HCT116 (cell line): ENCODE data around the gene ATG5. TPM values are rescaled to one million over a fixed set of nuclear protein-coding genes. Genes with fewer than 3 reads are reported as not detected.

Source experiments
- ATAC-seq: fragments of 200-7000 bp; cut with Tn5 transposase; 2 replicates; pipeline ENCODE4 v1.9.1; 2020; ENCODE audit warnings: mild to moderate bottlenecking, moderate library complexity
- BruUV-seq: library from RNA; stranded (reverse); fragments of 400-500 nt; replicated peaks from 2 replicates; lab custom pipeline; 2021; lab: Mats Ljungman, UMichigan
- CTCF ChIA-PET: fragments of 300-600 bp; sonication (Branson Sonifier 250); formaldehyde crosslinking; loops from one replicate; lab custom pipeline; 2021; ENCODE audit warnings: antibody characterized with exemption; lab: Charles Lee
- POLR2A ChIA-PET: fragments of 300-600, 350-600 bp; sonication (Branson Sonifier 250); formaldehyde crosslinking; loops from one replicate; lab custom pipeline; 2021; ENCODE audit warnings: antibody characterized with exemption; lab: Charles Lee
- RAD21 ChIA-PET, 2 experiments: fragments of 300-600 bp; sonication (Branson Sonifier 250); formaldehyde crosslinking; loops; one replicate each; lab custom pipeline; 2023; ENCODE audit warnings: low total read pairs in 2 of 2; ENCODE audit not compliant: uncharacterized antibody in 2 of 2, unreplicated experiment in 2 of 2, low non-redundant PET in 1 of 2; lab: Charles Lee
- DNase-seq: peaks from one replicate; pipeline ENCODE4 v3.0.0-alpha.2; 2010; ENCODE audit warnings: low read depth, low spot score
- H2AFZ ChIP-seq: fragments of 200-600 bp; shearing (Covaris generic), sonication (generic); 2 replicates; pipeline ENCODE4 v1.6.1; 2017; ENCODE audit warnings: low read depth, mixed run types, mixed read lengths, antibody characterized with exemption, low read length; ENCODE audit not compliant: poor library complexity, severe bottlenecking
- H3K27ac ChIP-seq: 2 replicates; pipeline ENCODE4 v1.5.1; 2012; ENCODE audit warnings: low read depth, low read length
- H3K27me3 ChIP-seq: fragments of 200-600 bp; sonication (generic); 2 replicates; pipeline ENCODE4 v1.6.1; 2016; ENCODE audit warnings: mixed run types, low read length, mixed read lengths; ENCODE audit not compliant: insufficient read depth
- H3K36me3 ChIP-seq, 2 experiments: fragments of 200-500 bp in 1 of 2; fragments of 200-600 bp in 1 of 2; sonication (Bioruptor generic) in 1 of 2; sonication (generic) in 1 of 2; 2 replicates each; pipeline versions ENCODE4 v1.5.1 to v1.6.1; 2014 to 2016; ENCODE audit warnings: low read length in 2 of 2, inconsistent platforms in 1 of 2, mixed read lengths in 1 of 2, mixed run types in 1 of 2; ENCODE audit not compliant: insufficient read depth in 2 of 2, control insufficient read depth in 1 of 2
- H3K4me1 ChIP-seq, 2 experiments: fragments of 200-600 bp in 1 of 2; sonication (generic) in 1 of 2; 2 replicates each; pipeline versions ENCODE4 v1.5.1 to v1.6.1; 2012 to 2017; ENCODE audit warnings: low read length in 2 of 2, inconsistent platforms in 1 of 2, mild to moderate bottlenecking in 1 of 2, mixed read lengths in 1 of 2, mixed run types in 1 of 2, moderate library complexity in 1 of 2; ENCODE audit not compliant: insufficient read depth in 2 of 2, control insufficient read depth in 1 of 2
- H3K4me2 ChIP-seq: fragments of 200-600 bp; sonication (generic); 2 replicates; pipeline ENCODE4 v1.6.1; 2017; ENCODE audit warnings: mixed run types, low read length, mixed read lengths
- H3K4me3 ChIP-seq, 2 experiments: fragments of 200-600 bp in 1 of 2; sonication (generic) in 1 of 2; replicated peaks in 1 of 2; 2 replicates each; pipeline ENCODE4 v1.5.1; 2011 to 2016; ENCODE audit warnings: low read length in 2 of 2, control low read depth in 1 of 2, low read depth in 1 of 2, mild to moderate bottlenecking in 1 of 2, mixed read lengths in 1 of 2, mixed run types in 1 of 2
- H3K79me2 ChIP-seq: fragments of 200-600 bp; sonication (generic); 2 replicates; pipeline ENCODE4 v1.6.1; 2017; ENCODE audit warnings: mild to moderate bottlenecking, mixed run types, low read length, moderate library complexity, mixed read lengths; ENCODE audit not compliant: insufficient read depth
- H3K9ac ChIP-seq: fragments of 200-600 bp; sonication (generic); 2 replicates; pipeline ENCODE4 v1.6.1; 2016; ENCODE audit warnings: low read length, mixed read lengths
- H3K9me2 ChIP-seq: fragments of 200-600 bp; sonication (generic), shearing (Covaris generic); 2 replicates; pipeline ENCODE4 v1.6.1; 2017; ENCODE audit warnings: mixed run types, mild to moderate bottlenecking, moderate library complexity; ENCODE audit not compliant: insufficient read depth
- H3K9me3 ChIP-seq, 2 experiments: fragments of 200-500 bp in 1 of 2; fragments of 200-600 bp in 1 of 2; sonication (Bioruptor generic) in 1 of 2; sonication (generic) in 1 of 2; 2 replicates each; pipeline ENCODE4 v1.6.1; 2014 to 2017; ENCODE audit warnings: low read length in 2 of 2, mixed read lengths in 2 of 2, inconsistent platforms in 1 of 2, low read depth in 1 of 2, mild to moderate bottlenecking in 1 of 2, mixed run types in 1 of 2, moderate library complexity in 1 of 2; ENCODE audit not compliant: control insufficient read depth in 1 of 2, insufficient read depth in 1 of 2
- H4K20me1 ChIP-seq: fragments of 200-600 bp; sonication (generic), shearing (Covaris generic); 2 replicates; pipeline ENCODE4 v1.6.1; 2017; ENCODE audit warnings: mixed run types, mild to moderate bottlenecking, moderate library complexity; ENCODE audit not compliant: insufficient read depth
- ATF3 ChIP-seq: IDR thresholded peaks from 2 replicates; pipeline ENCODE4 v1.6.1; 2012
- CBX3 ChIP-seq: IDR thresholded peaks from 2 replicates; pipeline ENCODE4 v1.6.1; 2012; ENCODE audit warnings: low read depth
- CEBPB ChIP-seq: IDR thresholded peaks from 2 replicates; pipeline ENCODE4 v1.6.1; 2012; ENCODE audit warnings: low read depth
- CTCF ChIP-seq, 3 experiments: fragments of 200-600 bp in 1 of 3; sonication (generic) in 1 of 3; IDR thresholded peaks in 2 of 3; conservative IDR thresholded peaks in 1 of 3; 2 replicates each; pipeline ENCODE4 v1.5.1; 2012 to 2017; ENCODE audit warnings: low read depth in 2 of 3, low read length in 2 of 3, antibody characterized with exemption in 1 of 3, borderline replicate concordance in 1 of 3, control low read depth in 1 of 3, mild to moderate bottlenecking in 1 of 3, mixed read lengths in 1 of 3, mixed run types in 1 of 3, moderate library complexity in 1 of 3; ENCODE audit not compliant: insufficient read depth in 1 of 3
- EGR1 ChIP-seq: IDR thresholded peaks from 2 replicates; pipeline ENCODE4 v1.6.1; 2012; ENCODE audit warnings: low read depth
- ELF1 ChIP-seq: IDR thresholded peaks from 2 replicates; pipeline ENCODE4 v1.6.1; 2012; ENCODE audit warnings: low read depth, borderline replicate concordance
- EZH2 ChIP-seq: fragments of 200-600 bp; sonication (generic); IDR thresholded peaks from 2 replicates; pipeline ENCODE4 v1.6.1; 2017; ENCODE audit warnings: antibody characterized with exemption, mixed run types
- EZH2phosphoT487 ChIP-seq: fragments of 200-600 bp; IDR thresholded peaks from 2 replicates; pipeline ENCODE4 v1.6.1; 2018; ENCODE audit warnings: antibody characterized with exemption, borderline replicate concordance
- FOSL1 ChIP-seq: IDR thresholded peaks from 2 replicates; pipeline ENCODE4 v1.6.1; 2012; ENCODE audit warnings: low read depth
- JUND ChIP-seq: IDR thresholded peaks from 2 replicates; pipeline ENCODE4 v1.6.1; 2012
- MAX ChIP-seq: IDR thresholded peaks from 2 replicates; pipeline ENCODE4 v1.6.1; 2012
- POLR2A ChIP-seq: IDR thresholded peaks from 2 replicates; pipeline ENCODE4 v1.7.0; 2011; ENCODE audit warnings: borderline replicate concordance; ENCODE audit not compliant: insufficient read depth, insufficient read length; ENCODE audit errors: extremely low read depth
- RAD21 ChIP-seq: IDR thresholded peaks from 2 replicates; pipeline ENCODE4 v1.6.1; 2012; ENCODE audit warnings: low read depth, mild to moderate bottlenecking
- REST ChIP-seq: IDR thresholded peaks from 2 replicates; pipeline ENCODE4 v1.6.1; 2012; ENCODE audit warnings: low read depth
- SP1 ChIP-seq: IDR thresholded peaks from 2 replicates; pipeline ENCODE4 v1.6.1; 2012; ENCODE audit warnings: low read depth
- TCF7L2 ChIP-seq: IDR thresholded peaks from 2 replicates; pipeline ENCODE4 v1.7.0; 2011; ENCODE audit warnings: borderline replicate concordance, inconsistent platforms; ENCODE audit not compliant: insufficient read depth, insufficient read length; ENCODE audit errors: extremely low read depth
- ZBTB33 ChIP-seq: IDR thresholded peaks from 2 replicates; pipeline ENCODE4 v1.6.1; 2011; ENCODE audit warnings: mild to moderate bottlenecking, low read length, moderate library complexity; ENCODE audit not compliant: insufficient replicate concordance; ENCODE audit errors: extremely low read depth
- ZFX ChIP-seq: fragments of 450-650 bp; IDR thresholded peaks from 2 replicates; pipeline ENCODE4 v1.6.1; 2017
- ZNF274 ChIP-seq: fragments of 200-500 bp; sonication (Bioruptor generic); IDR thresholded peaks from 2 replicates; pipeline ENCODE4 v1.6.1; 2014; ENCODE audit warnings: mild to moderate bottlenecking, low read depth, low read length, inconsistent platforms
- intact Hi-C: fragments of 100-400 bp; cut with micrococcal nuclease; formaldehyde crosslinking; loops from 2 replicates; pipeline ENCODE4 v1.10.0; 2022
- total RNA-seq: library from RNA; stranded (reverse); gene quantifications from one replicate; pipeline ENCODE4 v1.2.1, GENCODE V29; 2021; ENCODE audit not compliant: unreplicated experiment

The ATG5 gene
- total RNA-seq, 1 experiment from 2014 or later = 39.6 TPM

GRCh38 chr6:106136845-106137244, 188.7 kb downstream of the ATG5 start:
- Histone ChIP-seq H3K9me2 (no peaks in the 10 kb centered on the region), H3K4me2 (no peak overlapping the region), H2AFZ (no peak overlapping the region), H3K4me3 (no peak overlapping the region), H3K36me3 (no peaks in the 10 kb centered on the region), H3K4me1 (peaks cover 15 to 41% of the 10 kb centered on the region in 2 experiments), H3K9ac (no peak overlapping the region), H3K79me2 (no peaks in the 10 kb centered on the region), H4K20me1 (no peaks in the 10 kb centered on the region), H3K27ac (no peak overlapping the region), H3K9me3 (no peaks in the 10 kb centered on the region), H3K27me3 (no peaks in the 10 kb centered on the region)
- intact Hi-C loops = no loop called here
- CTCF ChIA-PET = no interaction called here
- TF ChIP-seq TCF7L2 (no peak), EZH2 (no peak), EGR1 (no peak), EZH2phosphoT487 (no peak), ATF3 (no peak), ZFX (no peak), ZBTB33 (no peak), SP1 (no peak), CBX3 (no peak), ELF1 (no peak), POLR2A (no peak), MAX (no peak), CEBPB (no peak), ZNF274 (no peak), FOSL1 (no peak), REST (no peak), JUND (no peak), CTCF (IDR thresholded peaks at IDR 0.05 in 2 of 3, conservative IDR thresholded peaks at IDR 0.05 in 1 of 3; ENCODE audit: borderline replicate concordance in 1 of 3, insufficient read depth in 1 of 3, low read depth in 2 of 3, low read length in 2 of 3) (no peak), RAD21 (no peak)
- ATAC-seq (no peak), DNase-seq (no peak)
- POLR2A ChIA-PET = no interaction called here
- RAD21 ChIA-PET = no interaction called here
- no TSS peak for BruUV-seq
